GM13976 (cell line): ENCODE results near the gene ARVCF.

Source experiments
- DNase-seq: peaks from one replicate; pipeline ENCODE4 v3.0.0; 2012; ENCODE audit warnings: low spot score
- in situ Hi-C: fragments of 300-500 bp; cut with MboI; formaldehyde crosslinking; loops from one replicate; pipeline ENCODE4 v1.12.0; 2022; ENCODE audit warnings: low sequenced_read_pairs, mixed read lengths, inconsistent platforms; ENCODE audit not compliant: unreplicated experiment
- TF ChIP-seq, protein P1 (sequence below): IDR thresholded peaks from 2 replicates; pipeline ENCODE4 v1.5.1; 2012; ENCODE audit warnings: borderline replicate concordance, mild to moderate bottlenecking; ENCODE audit not compliant: insufficient read depth; ENCODE audit errors: extremely low read depth, missing control alignments, control extremely low read depth

Gene ARVCF

GRCh38 chr22:19963863-19964642 lies 52.6 kb downstream of the ARVCF start:
- no peak for DNase-seq
- TF ChIP-seq, protein P1, sequence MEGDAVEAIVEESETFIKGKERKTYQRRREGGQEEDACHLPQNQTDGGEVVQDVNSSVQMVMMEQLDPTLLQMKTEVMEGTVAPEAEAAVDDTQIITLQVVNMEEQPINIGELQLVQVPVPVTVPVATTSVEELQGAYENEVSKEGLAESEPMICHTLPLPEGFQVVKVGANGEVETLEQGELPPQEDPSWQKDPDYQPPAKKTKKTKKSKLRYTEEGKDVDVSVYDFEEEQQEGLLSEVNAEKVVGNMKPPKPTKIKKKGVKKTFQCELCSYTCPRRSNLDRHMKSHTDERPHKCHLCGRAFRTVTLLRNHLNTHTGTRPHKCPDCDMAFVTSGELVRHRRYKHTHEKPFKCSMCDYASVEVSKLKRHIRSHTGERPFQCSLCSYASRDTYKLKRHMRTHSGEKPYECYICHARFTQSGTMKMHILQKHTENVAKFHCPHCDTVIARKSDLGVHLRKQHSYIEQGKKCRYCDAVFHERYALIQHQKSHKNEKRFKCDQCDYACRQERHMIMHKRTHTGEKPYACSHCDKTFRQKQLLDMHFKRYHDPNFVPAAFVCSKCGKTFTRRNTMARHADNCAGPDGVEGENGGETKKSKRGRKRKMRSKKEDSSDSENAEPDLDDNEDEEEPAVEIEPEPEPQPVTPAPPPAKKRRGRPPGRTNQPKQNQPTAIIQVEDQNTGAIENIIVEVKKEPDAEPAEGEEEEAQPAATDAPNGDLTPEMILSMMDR, result no peak
- in situ Hi-C loops, result no loop called here

- DNase-seq, result no peak
- in situ Hi-C loops, result no loop called here
- TF ChIP-seq, protein P1, result no peak
Observed at GRCh38 chr22:19962909-19963806, 53.5 kb downstream of the ARVCF start.

DNA sequence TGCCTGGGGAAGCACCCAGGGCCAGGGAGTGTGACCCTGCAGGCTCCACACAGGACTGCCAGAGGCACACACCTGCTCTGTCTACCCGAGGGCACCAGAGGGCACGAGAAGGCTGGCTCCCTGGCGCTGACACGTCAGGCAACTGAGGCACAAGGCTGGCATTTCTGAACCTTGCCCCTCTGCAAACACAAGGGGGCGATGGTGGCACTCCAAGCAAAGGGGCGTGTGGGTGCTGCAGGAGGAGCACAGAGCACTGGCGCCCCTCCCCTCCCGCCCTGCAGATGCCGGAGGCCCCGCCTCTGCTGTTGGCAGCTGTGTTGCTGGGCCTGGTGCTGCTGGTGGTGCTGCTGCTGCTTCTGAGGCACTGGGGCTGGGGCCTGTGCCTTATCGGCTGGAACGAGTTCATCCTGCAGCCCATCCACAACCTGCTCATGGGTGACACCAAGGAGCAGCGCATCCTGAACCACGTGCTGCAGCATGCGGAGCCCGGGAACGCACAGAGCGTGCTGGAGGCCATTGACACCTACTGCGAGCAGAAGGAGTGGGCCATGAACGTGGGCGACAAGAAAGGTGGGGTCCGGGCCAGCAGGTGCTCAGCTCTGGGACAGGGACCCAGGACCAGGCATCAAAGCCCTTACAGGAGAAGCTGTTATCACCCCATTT lies 54.2 kb downstream of the ARVCF start:
- peak; percentile 87 for DNase-seq
- in situ Hi-C loops, result no loop called here
- TF ChIP-seq, protein P1, result peak; percentile 38

DNA sequence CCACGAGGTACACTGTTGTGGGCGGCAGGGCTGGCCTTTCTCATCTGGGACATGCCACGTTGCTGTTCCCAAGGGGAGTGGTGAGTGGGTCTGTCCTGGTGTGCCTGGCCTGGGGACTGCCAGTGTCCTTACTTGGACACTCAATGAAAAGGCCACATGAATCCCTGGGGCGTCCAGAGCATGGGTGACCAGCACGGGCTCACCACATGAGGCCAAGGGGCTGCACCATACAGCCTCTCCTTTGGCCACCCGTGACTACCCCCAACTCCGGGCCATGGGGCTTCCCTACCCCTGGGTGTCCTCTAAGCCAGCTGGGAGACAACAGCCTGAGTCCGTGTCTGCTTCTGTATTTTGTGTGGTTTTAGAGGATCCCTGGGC lies 54.8 kb downstream of the ARVCF start:
- TF ChIP-seq, protein P1, result no peak
- no peak for DNase-seq
- in situ Hi-C loops, result no loop called here

DNA sequence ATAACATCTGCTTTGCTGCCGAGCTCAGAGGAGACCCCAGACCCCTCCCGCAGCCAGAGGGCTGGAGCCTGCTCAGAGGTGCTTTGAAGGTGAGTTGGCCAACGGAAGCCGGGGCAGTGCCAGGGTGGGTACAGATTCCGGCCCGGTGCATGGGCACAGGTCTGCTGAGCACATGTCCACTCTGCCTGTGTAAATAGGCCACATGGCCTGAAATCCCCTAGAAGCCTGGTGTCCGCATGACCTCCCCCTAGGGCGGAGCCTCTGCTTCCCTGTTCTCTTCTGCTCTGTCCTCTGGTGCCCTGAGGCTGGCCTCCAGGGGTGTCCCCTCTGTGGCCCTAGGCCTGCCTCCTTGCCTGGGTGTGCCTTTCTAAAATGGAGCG lies 55.4 kb downstream of the ARVCF start:
- in situ Hi-C loops, result no loop called here
- DNase-seq, result no peak

More for the DNA sequence above, 55.4 kb downstream of the ARVCF start:
- TF ChIP-seq, protein P1, result no peak
